CD4-positive, alpha-beta T cell treated with Interleukin-6 for 4 hours (primary cell): ENCODE results near the gene ZNF462.

ENCODE experiments used
- DNase-seq: peaks from one replicate; pipeline ENCODE4 v3.0.0-alpha.2; 2020; ENCODE audit warnings: mixed read lengths

The ZNF462 gene

DNA sequence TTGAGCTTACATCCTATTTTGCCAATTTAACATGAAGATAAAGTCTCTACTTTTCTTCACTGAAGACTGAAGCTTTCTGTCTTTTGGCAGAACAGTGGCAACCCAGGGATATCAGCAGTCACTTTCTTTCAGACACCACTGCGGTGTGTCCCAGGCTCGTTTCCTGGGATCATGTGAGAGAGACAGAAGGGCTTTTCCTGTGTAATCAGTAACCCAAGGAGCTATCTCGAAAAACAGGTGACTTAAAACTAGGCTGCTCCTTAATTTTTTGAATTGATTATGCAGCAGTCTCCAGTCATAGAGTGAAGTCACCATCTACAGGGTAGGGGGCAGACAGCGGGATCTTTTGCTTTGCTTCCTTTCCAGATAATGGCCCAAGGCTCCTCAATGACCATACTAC is 68.5 kb downstream of the ZNF462 start:
- DNase-seq = no peak

DNA sequence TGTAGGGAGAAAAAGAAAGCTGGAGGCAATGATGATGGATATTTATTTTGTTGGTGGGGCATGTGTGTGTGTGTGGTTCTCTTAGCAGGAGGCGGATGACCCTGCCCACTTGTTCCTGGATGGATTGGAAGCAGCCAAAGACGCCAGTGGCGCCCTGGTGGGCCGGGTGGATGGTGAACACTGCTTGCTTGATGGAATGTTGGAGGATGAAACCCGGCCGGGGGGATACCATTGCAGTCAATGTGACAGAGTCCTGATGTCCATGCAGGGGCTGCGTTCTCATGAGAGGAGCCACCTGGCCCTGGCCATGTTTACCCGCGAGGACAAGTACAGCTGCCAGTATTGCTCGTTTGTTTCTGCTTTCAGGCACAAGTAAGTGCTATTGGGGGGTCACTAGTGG is 69.2 kb downstream of the ZNF462 start:
- no peak for DNase-seq

- no peak for DNase-seq
Observed at GRCh38 chr9:106932675-106933074, 69.7 kb downstream of the ZNF462 start.

DNA sequence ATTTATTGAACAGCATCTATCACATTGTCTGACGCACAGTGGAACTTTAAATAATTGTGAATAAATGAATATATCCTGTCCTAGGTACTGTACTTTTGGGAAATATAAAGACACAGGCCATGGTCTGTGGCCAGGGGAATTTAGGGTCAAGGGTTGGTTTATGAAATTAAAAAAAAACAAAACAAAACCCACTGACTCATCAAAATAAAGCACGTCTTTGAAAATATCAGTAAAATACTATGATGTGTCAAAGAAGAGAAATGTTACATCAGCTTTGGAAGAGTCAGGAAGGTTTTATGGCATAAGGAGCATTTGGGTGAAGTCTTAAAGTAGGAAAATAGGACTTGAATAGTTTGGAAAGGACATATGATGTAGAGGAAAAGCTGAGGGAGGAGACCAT is 70.5 kb downstream of the ZNF462 start:
- DNase-seq = no peak

- DNase-seq = no peak
Observed at GRCh38 chr9:106934442-106935238, 71.7 kb downstream of the ZNF462 start.

DNA sequence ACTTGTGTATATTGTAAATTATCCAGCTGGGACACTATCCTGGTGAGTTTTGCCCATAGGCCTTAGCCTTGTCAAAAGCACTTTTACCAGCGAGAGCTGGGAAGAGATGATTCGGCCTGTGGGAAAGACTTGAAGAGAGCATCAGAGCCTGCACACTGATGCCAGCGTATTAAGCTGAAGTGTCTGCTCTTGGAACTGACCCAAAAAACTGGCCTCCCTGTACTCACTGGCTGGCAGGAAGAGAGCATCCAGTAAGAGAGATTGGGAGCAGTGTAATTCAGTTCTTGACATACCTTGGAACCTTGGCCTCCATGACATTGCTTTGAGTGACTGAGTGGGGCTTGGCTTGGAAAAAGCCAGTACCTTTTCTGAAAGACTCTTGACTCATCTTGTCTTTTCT is 73.7 kb downstream of the ZNF462 start:
- DNase-seq = no peak

DNA sequence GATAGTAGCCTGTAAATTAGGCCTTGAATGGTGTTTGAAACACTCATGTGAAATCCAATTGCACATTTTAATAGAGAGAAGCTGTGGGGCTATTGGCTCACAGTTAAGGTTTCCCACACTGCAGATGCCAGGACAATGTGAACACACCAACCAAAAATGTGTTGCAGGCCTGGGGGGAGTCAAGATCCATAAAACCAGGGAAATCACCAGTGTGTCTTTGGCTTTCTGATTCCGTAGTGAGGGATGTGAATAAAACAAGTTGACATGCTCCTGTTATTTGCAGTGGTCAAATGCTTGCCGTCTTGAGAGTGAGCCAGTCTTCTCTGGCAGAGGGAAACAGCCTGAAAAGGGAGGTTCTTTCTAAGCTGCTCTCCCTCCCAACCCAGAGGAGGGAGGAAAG is 79.0 kb downstream of the ZNF462 start:
- no peak for DNase-seq

GRCh38 chr9:106945727-106946660 is 83.0 kb downstream of the ZNF462 start:
- DNase-seq = no peak

GRCh38 chr9:106947106-106947900 is 84.3 kb downstream of the ZNF462 start:
- DNase-seq = no peak

- DNase-seq = no peak
Observed at GRCh38 chr9:106953174-106953573, 90.2 kb downstream of the ZNF462 start.

GRCh38 chr9:106954558-106954957 is 91.6 kb downstream of the ZNF462 start:
- no peak for DNase-seq

- DNase-seq = no peak
Observed at GRCh38 chr9:106954974-106955850, 92.2 kb downstream of the ZNF462 start.

DNA sequence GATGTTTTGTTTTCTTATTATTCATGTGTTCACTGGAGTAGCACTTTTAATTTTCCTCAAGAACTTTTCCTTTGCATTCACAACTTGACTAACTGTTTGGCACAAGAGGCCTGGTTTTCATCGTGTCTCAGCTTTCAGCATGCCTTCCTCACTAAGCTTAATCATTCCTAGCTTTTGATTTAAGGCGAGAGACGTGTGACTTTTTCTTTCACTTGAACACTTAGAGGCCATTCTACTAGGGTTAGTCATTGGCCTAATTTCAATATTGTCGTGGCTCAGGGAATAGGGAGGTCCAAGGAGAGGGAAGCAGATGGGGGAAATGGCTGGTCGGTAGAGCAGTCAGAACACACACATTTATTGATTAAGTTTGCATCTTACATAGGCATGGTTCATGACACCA is 94.0 kb downstream of the ZNF462 start:
- DNase-seq = no peak

- DNase-seq = no peak
Observed at GRCh38 chr9:106958955-106959657, 96.1 kb downstream of the ZNF462 start.

DNA sequence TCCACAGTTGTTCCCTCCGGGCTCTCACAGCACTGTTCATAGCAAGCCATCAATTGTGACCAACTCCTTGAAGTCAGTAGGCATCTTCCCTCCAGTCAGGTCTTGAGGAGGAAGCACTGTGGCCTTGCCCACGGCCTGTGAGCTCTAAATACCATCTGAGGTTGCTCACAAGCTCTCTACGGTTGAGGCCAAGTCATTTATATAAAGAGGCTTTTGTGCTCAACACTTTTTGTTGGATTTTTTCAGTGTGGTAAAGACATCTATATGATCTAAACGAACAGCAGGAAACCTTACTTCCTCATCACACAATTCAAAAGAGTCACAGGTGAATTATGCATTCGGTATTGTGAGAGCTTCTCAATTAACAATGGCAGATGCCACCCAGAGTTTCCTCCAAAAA is 97.3 kb downstream of the ZNF462 start:
- DNase-seq = no peak

DNA sequence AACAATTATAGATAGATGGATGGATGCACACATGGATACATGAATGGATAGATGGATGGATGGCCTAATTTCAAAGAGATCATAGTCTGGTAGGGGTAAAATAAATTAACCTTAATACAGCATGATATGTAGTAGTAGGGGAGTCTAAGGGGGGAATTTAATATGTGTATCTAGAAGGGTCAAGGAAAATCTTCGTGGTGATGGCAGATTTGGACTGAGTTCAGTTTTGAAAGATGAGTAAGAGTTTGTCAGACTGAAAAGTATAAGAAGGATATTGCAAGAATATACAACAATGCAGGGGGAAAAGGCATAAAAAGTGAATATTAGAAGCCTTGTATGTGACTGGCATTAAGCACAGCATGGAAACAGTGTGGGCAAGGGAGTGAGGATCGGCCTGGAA is 98.7 kb downstream of the ZNF462 start:
- no peak for DNase-seq

DNA sequence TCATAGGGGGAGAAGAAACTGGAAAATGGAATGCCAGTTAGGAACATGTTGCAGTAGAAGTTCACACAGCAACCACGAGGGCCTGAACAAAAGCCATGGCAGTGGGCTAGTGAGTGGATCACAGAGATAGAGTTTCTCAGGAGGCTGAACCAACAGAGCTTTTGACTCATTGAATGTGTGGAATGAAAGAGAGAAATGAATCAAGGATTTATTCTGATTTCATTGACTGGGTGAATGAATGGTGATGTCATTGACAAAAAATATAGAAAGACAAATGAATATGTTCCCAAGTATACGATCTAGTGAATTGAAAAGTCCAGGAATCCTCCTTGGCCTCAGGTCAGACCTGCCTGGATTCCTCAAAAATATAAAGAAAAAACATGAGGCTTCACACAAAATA is 99.2 kb downstream of the ZNF462 start:
- DNase-seq = no peak

DNA sequence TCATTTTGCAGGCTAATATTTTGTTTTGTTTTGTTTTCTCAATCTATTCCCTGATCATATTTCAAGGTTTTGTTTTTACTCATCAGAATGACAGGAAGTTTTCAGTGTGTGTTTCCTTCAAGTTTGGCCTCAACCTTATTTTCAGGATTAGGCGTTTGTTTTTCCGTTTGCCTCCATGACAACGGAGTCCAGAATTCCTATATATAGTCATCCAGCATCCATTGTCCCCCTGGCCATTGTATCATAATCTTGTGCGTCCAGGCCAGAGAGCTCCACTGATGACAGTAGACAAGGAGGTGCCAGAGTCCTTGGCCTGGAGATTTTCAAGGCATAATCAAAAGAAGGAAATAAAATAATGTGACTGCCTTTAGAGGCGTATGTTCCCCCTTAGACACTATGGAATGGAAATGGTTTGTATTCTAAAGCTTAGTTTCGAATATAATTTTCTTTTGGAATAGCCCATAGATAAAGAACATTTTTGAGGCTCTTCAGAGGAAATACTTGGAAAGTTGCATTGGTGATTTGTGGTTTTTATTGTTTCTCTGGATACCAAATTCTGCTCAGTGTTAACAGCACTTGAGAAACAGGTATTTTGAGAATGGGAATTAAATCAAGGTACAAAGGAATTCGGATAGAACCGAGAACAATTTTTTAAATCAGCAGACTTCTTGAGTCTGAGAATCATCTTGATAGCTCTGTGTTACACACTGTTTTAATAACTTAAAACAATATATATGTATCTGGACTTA is 99.8 kb downstream of the ZNF462 start:
- DNase-seq = no peak

DNA sequence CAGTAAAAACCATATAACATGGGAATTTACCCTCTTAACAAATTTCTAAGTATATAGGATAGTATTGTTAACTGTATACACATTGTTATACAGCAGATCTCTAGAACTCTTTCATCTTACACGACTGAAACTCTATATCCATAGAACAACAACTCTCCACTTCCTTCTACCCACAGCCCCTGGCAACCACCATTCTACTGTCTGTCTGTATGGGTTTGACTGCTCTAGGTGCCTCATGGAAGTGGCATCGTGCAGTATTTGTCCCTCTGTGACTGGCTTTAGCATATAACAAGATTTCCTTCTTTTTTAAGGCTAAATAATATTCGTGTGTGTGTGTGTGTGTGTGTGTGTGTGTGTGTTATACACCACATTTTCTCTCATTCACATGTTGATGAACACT is 100.7 kb downstream of the ZNF462 start:
- DNase-seq = no peak

GRCh38 chr9:106964329-106964728 is 101.4 kb downstream of the ZNF462 start:
- no peak for DNase-seq
